OCI-LY1 (cell line): ENCODE results near the gene P2RY14.

Experiments
- H2AFZ ChIP-seq: fragments of 200-600 bp; sonication (generic), shearing (Covaris generic); 2 replicates; pipeline ENCODE4 v1.6.0; 2014; ENCODE audit warnings: antibody characterized with exemption, mild to moderate bottlenecking, low read length
- H3F3A ChIP-seq: fragments of 200-600 bp; sonication (generic), shearing (Covaris generic); 2 replicates; pipeline ENCODE4 v1.6.0; 2014; ENCODE audit warnings: mild to moderate bottlenecking, antibody characterized with exemption, low read length, moderate library complexity; ENCODE audit not compliant: insufficient read depth
- H3K27ac ChIP-seq: fragments of 200-600 bp; sonication (generic); 2 replicates; pipeline ENCODE4 v1.5.1; 2014; ENCODE audit warnings: low read length, mixed run types, mild to moderate bottlenecking, low read depth; ENCODE audit not compliant: poor library complexity, severe bottlenecking
- H3K27me3 ChIP-seq: fragments of 200-600 bp; sonication (generic); 2 replicates; pipeline ENCODE4 v1.6.0; 2014; ENCODE audit warnings: antibody characterized with exemption, mild to moderate bottlenecking, low read length, moderate library complexity; ENCODE audit not compliant: insufficient read depth
- H3K36me3 ChIP-seq: fragments of 200-600 bp; sonication (generic); 2 replicates; pipeline ENCODE4 v1.6.1; 2014; ENCODE audit warnings: mild to moderate bottlenecking, antibody characterized with exemption, low read length, moderate library complexity, mixed read lengths; ENCODE audit not compliant: insufficient read depth
- H3K4me1 ChIP-seq: fragments of 200-600 bp; sonication (generic); 2 replicates; pipeline ENCODE4 v1.5.1; 2014; ENCODE audit warnings: mild to moderate bottlenecking, low read length, moderate library complexity; ENCODE audit not compliant: insufficient read depth, severe bottlenecking
- H3K4me2 ChIP-seq: fragments of 200-600 bp; sonication (generic), shearing (Covaris generic); 2 replicates; pipeline ENCODE4 v1.6.1; 2014; ENCODE audit warnings: low read length
- H3K4me3 ChIP-seq: fragments of 200-600 bp; sonication (generic); 2 replicates; pipeline ENCODE4 v1.5.1; 2014; ENCODE audit warnings: low read length, low read depth, mild to moderate bottlenecking, mixed read lengths; ENCODE audit not compliant: poor library complexity, severe bottlenecking
- H3K79me2 ChIP-seq: fragments of 200-600 bp; shearing (Covaris generic); 2 replicates; pipeline ENCODE4 v1.6.1; 2016; ENCODE audit warnings: mixed run types, low read length, mixed read lengths; ENCODE audit not compliant: insufficient read depth
- H3K9ac ChIP-seq: fragments of 200-600 bp; sonication (generic), shearing (Covaris generic); 2 replicates; pipeline ENCODE4 v1.6.1; 2014; ENCODE audit warnings: mild to moderate bottlenecking, low read length, mixed read lengths
- H3K9me2 ChIP-seq: fragments of 200-600 bp; sonication (generic), shearing (Covaris generic); 2 replicates; pipeline ENCODE4 v1.6.1; 2014; ENCODE audit warnings: low read depth, mild to moderate bottlenecking, low read length, mixed read lengths
- H3K9me3 ChIP-seq: fragments of 200-600 bp; shearing (Covaris generic); 2 replicates; pipeline ENCODE4 v1.6.1; 2014; ENCODE audit warnings: low read length, mixed read lengths
- H4K20me1 ChIP-seq: fragments of 200-600 bp; sonication (generic), shearing (Covaris generic); 2 replicates; pipeline ENCODE4 v1.6.0; 2016; ENCODE audit warnings: mild to moderate bottlenecking, low read length; ENCODE audit not compliant: insufficient read depth
- EZH2 ChIP-seq: fragments of 200-600 bp; sonication (generic), shearing (Covaris generic); IDR thresholded peaks from 2 replicates; pipeline ENCODE4 v1.8.0; 2017; ENCODE audit warnings: borderline replicate concordance, mixed run types, mild to moderate bottlenecking, antibody characterized with exemption, low read length, moderate library complexity, mixed read lengths
- TF ChIP-seq, protein P1 (sequence below): fragments of 200-600 bp; sonication (generic), shearing (Covaris generic); IDR thresholded peaks from 2 replicates; pipeline ENCODE4 v1.5.1; 2017; ENCODE audit warnings: mild to moderate bottlenecking, antibody characterized with exemption, low read length, moderate library complexity, mixed read lengths

P2RY14 gene

DNA sequence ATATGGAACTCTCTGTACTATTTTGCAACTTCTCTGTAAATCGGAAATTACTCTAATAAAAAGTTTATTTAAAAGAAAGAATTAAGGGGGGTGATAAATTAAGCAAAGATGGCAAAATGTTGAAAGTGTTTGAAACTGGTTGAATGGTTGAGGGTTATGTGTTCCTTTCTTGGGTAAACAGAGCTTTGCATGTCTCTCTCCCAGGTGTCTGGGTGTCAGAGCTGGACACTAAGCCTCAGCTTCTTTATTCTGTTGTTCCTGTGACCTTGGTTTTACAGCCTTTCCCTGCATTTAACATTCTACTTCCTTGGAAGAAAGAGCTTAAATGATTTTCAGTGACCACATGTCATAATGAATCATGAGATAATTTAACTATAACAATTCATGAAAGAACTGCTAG lies 82.5 kb downstream of the P2RY14 start:
- Histone ChIP-seq H3K27ac (no peak overlapping the region), H3F3A (no peaks in the 10 kb centered on the region), H3K9me2 (no peaks in the 10 kb centered on the region), H3K4me2 (no peak overlapping the region), H2AFZ (no peak overlapping the region), H3K27me3 (no peaks in the 10 kb centered on the region), H3K36me3 (peaks cover 4% of the 10 kb centered on the region; the same call in 1 of the 2 replicates), H3K9ac (no peak overlapping the region), H3K79me2 (no peaks in the 10 kb centered on the region), H3K9me3 (no peaks in the 10 kb centered on the region), H3K4me1 (no peaks in the 10 kb centered on the region), H4K20me1 (no peaks in the 10 kb centered on the region), H3K4me3 (no peak overlapping the region)
- TF ChIP-seq, protein P1, sequence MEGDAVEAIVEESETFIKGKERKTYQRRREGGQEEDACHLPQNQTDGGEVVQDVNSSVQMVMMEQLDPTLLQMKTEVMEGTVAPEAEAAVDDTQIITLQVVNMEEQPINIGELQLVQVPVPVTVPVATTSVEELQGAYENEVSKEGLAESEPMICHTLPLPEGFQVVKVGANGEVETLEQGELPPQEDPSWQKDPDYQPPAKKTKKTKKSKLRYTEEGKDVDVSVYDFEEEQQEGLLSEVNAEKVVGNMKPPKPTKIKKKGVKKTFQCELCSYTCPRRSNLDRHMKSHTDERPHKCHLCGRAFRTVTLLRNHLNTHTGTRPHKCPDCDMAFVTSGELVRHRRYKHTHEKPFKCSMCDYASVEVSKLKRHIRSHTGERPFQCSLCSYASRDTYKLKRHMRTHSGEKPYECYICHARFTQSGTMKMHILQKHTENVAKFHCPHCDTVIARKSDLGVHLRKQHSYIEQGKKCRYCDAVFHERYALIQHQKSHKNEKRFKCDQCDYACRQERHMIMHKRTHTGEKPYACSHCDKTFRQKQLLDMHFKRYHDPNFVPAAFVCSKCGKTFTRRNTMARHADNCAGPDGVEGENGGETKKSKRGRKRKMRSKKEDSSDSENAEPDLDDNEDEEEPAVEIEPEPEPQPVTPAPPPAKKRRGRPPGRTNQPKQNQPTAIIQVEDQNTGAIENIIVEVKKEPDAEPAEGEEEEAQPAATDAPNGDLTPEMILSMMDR: no peak
- TF ChIP-seq EZH2: no peak

GRCh38 chr3:151192545-151192944 lies 85.8 kb downstream of the P2RY14 start:
- no peak for TF ChIP-seq EZH2
- TF ChIP-seq, protein P1: no peak
- Histone ChIP-seq H3F3A (no peaks in the 10 kb centered on the region), H3K27me3 (no peaks in the 10 kb centered on the region), H3K36me3 (peaks cover 10% of the 10 kb centered on the region; the same call in 1 of the 2 replicates), H4K20me1 (no peaks in the 10 kb centered on the region), H3K9me2 (no peaks in the 10 kb centered on the region), H3K4me3 (no peak overlapping the region), H3K9ac (no peak overlapping the region), H3K27ac (no peak overlapping the region), H3K4me1 (no peaks in the 10 kb centered on the region), H3K9me3 (no peaks in the 10 kb centered on the region), H3K4me2 (no peak overlapping the region), H2AFZ (no peak overlapping the region), H3K79me2 (no peaks in the 10 kb centered on the region)

DNA sequence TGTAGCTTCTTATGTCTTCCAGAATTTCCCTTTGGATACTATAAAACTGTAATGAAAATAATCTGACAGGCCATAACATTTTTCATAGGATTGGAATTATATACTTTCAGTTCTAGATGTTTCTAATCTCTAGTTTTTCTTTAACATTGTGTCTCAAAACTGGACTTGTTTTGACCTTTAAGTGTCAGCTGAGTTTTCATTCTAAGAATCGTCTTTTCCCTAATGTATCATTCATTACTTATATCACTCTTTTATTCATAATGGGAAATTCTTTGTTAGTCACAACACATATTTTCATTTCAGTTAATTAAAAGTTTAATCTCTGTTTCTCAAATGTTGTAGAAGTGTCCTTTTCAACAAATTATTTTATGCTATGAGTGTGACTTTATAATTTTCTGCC lies 87.2 kb downstream of the P2RY14 start:
- peaks cover 10% of the 10 kb centered on the region; the same call in 1 of the 2 replicates for H3K36me3 ChIP-seq
- no peaks in the 10 kb centered on the region for H3K4me1 ChIP-seq
- H3K79me2 ChIP-seq: no peaks in the 10 kb centered on the region
- H3K4me2 ChIP-seq: no peak overlapping the region
- no peaks in the 10 kb centered on the region for H3K9me2 ChIP-seq
- H3K27ac ChIP-seq: no peak overlapping the region
- H3K9me3 ChIP-seq: no peaks in the 10 kb centered on the region
- H3K9ac ChIP-seq: no peak overlapping the region
- no peaks in the 10 kb centered on the region for H3F3A ChIP-seq
- no peaks in the 10 kb centered on the region for H4K20me1 ChIP-seq
- no peak for TF ChIP-seq EZH2
- TF ChIP-seq, protein P1: no peak
- no peak overlapping the region for H3K4me3 ChIP-seq
- no peak overlapping the region for H2AFZ ChIP-seq
- H3K27me3 ChIP-seq: no peaks in the 10 kb centered on the region
